Endothelial cell of umbilical vein (primary cell): ENCODE results near the gene AMDHD2. TPM values are rescaled to one million over a fixed set of nuclear protein-coding genes. Genes with fewer than 3 reads are reported as not detected.
"Not testable (repeated sequence)": the region's sequence is repeated elsewhere in the genome, so short reads cannot be mapped to it uniquely, and the experiment has no call there.

Experiments
- BruUV-seq: library from RNA; stranded (reverse); fragments of 400-500 nt; replicated peaks from 2 replicates; lab custom pipeline; 2021; lab: Mats Ljungman, UMichigan
- CTCF ChIA-PET: fragments of 300-600, 350-600 bp; sonication (Branson Sonifier 250); formaldehyde crosslinking; loops from one replicate; lab custom pipeline; 2021; ENCODE audit warnings: antibody characterized with exemption, inconsistent platforms; lab: Charles Lee
- POLR2A ChIA-PET: fragments of 300-600, 350-600 bp; sonication (Branson Sonifier 250); formaldehyde crosslinking; loops from one replicate; lab custom pipeline; 2021; ENCODE audit warnings: antibody characterized with exemption, inconsistent platforms; lab: Charles Lee
- DNase-seq: peaks from one replicate; pipeline ENCODE4 v3.0.0-alpha.2; 2011; ENCODE audit warnings: low read depth, low spot score
- FAIRE-seq: peaks from 2 replicates; lab custom pipeline; 2011; peaks lifted over from hg19 to GRCh38; lab: Jason Lieb, UNC
- H2AFZ ChIP-seq: 2 replicates; pipeline ENCODE4 v1.6.0; 2012; ENCODE audit warnings: low read depth, low read length, control low read depth, inconsistent platforms
- H3K27ac ChIP-seq: 2 replicates; pipeline ENCODE4 v1.5.1; 2011; ENCODE audit warnings: low read depth, mild to moderate bottlenecking, control low read depth, low read length, moderate library complexity; ENCODE audit not compliant: insufficient read depth
- H3K27me3 ChIP-seq, 2 experiments: 2 replicates each; pipeline versions ENCODE4 v1.6.0 to v1.6.1; 2011; ENCODE audit warnings: low read length in 2 of 2, mixed read lengths in 1 of 2; ENCODE audit not compliant: control insufficient read depth in 2 of 2, insufficient read depth in 2 of 2
- H3K36me3 ChIP-seq, 2 experiments: 2 replicates in 1 of 2; 3 replicates in 1 of 2; pipeline ENCODE4 v1.5.1; 2011; ENCODE audit warnings: low read length in 2 of 2, mild to moderate bottlenecking in 1 of 2, moderate library complexity in 1 of 2; ENCODE audit not compliant: control insufficient read depth in 2 of 2, insufficient read depth in 2 of 2; ENCODE audit errors: extremely low read depth in 1 of 2
- H3K4me1 ChIP-seq: 3 replicates; pipeline ENCODE4 v1.5.1; 2011; ENCODE audit warnings: mild to moderate bottlenecking, low read length; ENCODE audit not compliant: control insufficient read depth, insufficient read depth; ENCODE audit errors: extremely low read depth
- H3K4me2 ChIP-seq: 2 replicates; pipeline ENCODE4 v1.6.1; 2011; ENCODE audit warnings: low read length, control low read depth, mixed read lengths; ENCODE audit not compliant: insufficient read depth
- H3K4me3 ChIP-seq, 3 experiments: fragments of 200-600 bp in 1 of 3; sonication (generic), shearing (Covaris generic) in 1 of 3; replicated peaks in 1 of 3; 2 replicates each; pipeline ENCODE4 v1.5.1; 2011 to 2016; ENCODE audit warnings: control low read depth in 3 of 3, low read length in 3 of 3, mild to moderate bottlenecking in 2 of 3, inconsistent platforms in 1 of 3, low read depth in 1 of 3, moderate library complexity in 1 of 3; ENCODE audit not compliant: insufficient read depth in 1 of 3
- H3K79me2 ChIP-seq: 2 replicates; pipeline ENCODE4 v1.6.0; 2012; ENCODE audit warnings: low read length, inconsistent platforms; ENCODE audit not compliant: control insufficient read depth, insufficient read depth
- H3K9ac ChIP-seq: replicated peaks from 2 replicates; pipeline ENCODE3; 2011; ENCODE audit warnings: low read length, control low read depth; ENCODE audit not compliant: insufficient read depth; ENCODE audit errors: extremely low read depth
- H3K9me1 ChIP-seq: replicated peaks from 3 replicates; pipeline ENCODE4 v1.6.0; 2011; ENCODE audit warnings: mild to moderate bottlenecking, low read length; ENCODE audit not compliant: control insufficient read depth, insufficient read depth; ENCODE audit errors: extremely low read depth
- H3K9me3 ChIP-seq: replicated peaks from 2 replicates; pipeline ENCODE4 v1.5.1; 2012; ENCODE audit warnings: low read length, inconsistent platforms; ENCODE audit not compliant: control insufficient read depth, insufficient read depth
- H4K20me1 ChIP-seq: replicated peaks from 2 replicates; pipeline ENCODE3; 2011; ENCODE audit warnings: mild to moderate bottlenecking, low read length; ENCODE audit not compliant: control insufficient read depth, insufficient read depth; ENCODE audit errors: extremely low read depth
- dilution Hi-C: fragments of 300-500 bp; cut with MboI; formaldehyde crosslinking; loops from one replicate; pipeline ENCODE4 v1.15.0; 2019; ENCODE audit warnings: low sequenced_read_pairs; ENCODE audit not compliant: extremely low pct_ligation_motif_present
- intact Hi-C: fragments of 100-400 bp; cut with micrococcal nuclease; formaldehyde crosslinking; loops from one replicate; pipeline ENCODE4 v1.10.0; 2022
- polyA plus RNA-seq, 4 experiments: library from polyadenylated mRNA; depleted of rRNA in 3 of 4; stranded (reverse) in 3 of 4; unstranded in 1 of 4; fragments of >200 nt; gene quantifications; 2 replicates each; pipeline versions ENCODE4 v1.2.1 to v1.2.3, GENCODE V29; 2011 to 2012; ENCODE audit warnings: missing spikeins in 1 of 4
- total RNA-seq: library from RNA; stranded (reverse); gene quantifications from 2 replicates; pipeline ENCODE4 v1.2.3, GENCODE V29; 2021

AMDHD2 gene
- total and polyA plus RNA-seq, 2 donors (not counting 3 experiments of a cell fraction or from before 2014, with no cell fraction given) = 39.4 to 59.5 TPM

DNA sequence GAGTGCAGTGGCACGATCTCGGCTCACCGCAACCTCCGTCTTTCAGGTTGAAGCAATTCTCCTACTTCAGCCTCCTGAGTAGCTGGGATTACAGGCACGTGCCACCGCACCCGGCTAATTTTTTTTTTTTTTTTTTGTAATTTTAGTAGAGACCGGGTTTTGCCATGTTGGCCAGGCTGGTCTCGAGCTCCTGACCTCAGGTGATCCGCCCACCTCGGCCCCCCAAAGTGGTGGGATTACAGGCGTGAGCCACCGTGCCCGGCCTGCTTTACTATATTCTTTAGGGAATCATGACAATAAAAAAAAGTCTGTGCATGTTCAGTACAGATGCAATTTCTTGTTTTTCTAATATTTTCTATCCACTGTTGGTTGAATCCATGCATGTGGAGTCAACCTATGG lies 23.6 kb downstream of the AMDHD2 start:
- H3K27me3 ChIP-seq, H3K4me3 ChIP-seq, H3K9me3 ChIP-seq, CTCF ChIA-PET, DNase-seq, intact Hi-C loops, H3K27ac ChIP-seq, dilution Hi-C loops, H3K4me2 ChIP-seq, BruUV-seq, POLR2A ChIA-PET, H4K20me1 ChIP-seq, H3K9ac ChIP-seq, H3K9me1 ChIP-seq, FAIRE-seq, H3K4me1 ChIP-seq, H2AFZ ChIP-seq, H3K36me3 ChIP-seq: not testable (repeated sequence)
- peaks cover 52% of the 10 kb centered on the region for H3K79me2 ChIP-seq

- DNase-seq, H3K4me2 ChIP-seq, CTCF ChIA-PET, H3K9me1 ChIP-seq, H3K4me3 ChIP-seq, H3K9ac ChIP-seq, H3K36me3 ChIP-seq, dilution Hi-C loops, H3K27ac ChIP-seq, POLR2A ChIA-PET, H4K20me1 ChIP-seq, BruUV-seq, H2AFZ ChIP-seq, H3K27me3 ChIP-seq, H3K9me3 ChIP-seq, H3K4me1 ChIP-seq, intact Hi-C loops: not testable (repeated sequence)
- peak; percentile 67 for FAIRE-seq
- H3K79me2 ChIP-seq = peaks cover 13% of the 10 kb centered on the region
Observed at GRCh38 chr16:2550283-2550878, 30.2 kb downstream of the AMDHD2 start.

- dilution Hi-C loops, H3K9ac ChIP-seq, intact Hi-C loops, BruUV-seq, H3K4me1 ChIP-seq, H2AFZ ChIP-seq, H3K9me3 ChIP-seq, H3K36me3 ChIP-seq, DNase-seq, H3K4me3 ChIP-seq, H3K4me2 ChIP-seq, CTCF ChIA-PET, H3K27me3 ChIP-seq, POLR2A ChIA-PET, H3K79me2 ChIP-seq, H3K9me1 ChIP-seq, FAIRE-seq, H3K27ac ChIP-seq, H4K20me1 ChIP-seq: not testable (repeated sequence)
Observed at GRCh38 chr16:2551420-2551889, 31.3 kb downstream of the AMDHD2 start.

DNA sequence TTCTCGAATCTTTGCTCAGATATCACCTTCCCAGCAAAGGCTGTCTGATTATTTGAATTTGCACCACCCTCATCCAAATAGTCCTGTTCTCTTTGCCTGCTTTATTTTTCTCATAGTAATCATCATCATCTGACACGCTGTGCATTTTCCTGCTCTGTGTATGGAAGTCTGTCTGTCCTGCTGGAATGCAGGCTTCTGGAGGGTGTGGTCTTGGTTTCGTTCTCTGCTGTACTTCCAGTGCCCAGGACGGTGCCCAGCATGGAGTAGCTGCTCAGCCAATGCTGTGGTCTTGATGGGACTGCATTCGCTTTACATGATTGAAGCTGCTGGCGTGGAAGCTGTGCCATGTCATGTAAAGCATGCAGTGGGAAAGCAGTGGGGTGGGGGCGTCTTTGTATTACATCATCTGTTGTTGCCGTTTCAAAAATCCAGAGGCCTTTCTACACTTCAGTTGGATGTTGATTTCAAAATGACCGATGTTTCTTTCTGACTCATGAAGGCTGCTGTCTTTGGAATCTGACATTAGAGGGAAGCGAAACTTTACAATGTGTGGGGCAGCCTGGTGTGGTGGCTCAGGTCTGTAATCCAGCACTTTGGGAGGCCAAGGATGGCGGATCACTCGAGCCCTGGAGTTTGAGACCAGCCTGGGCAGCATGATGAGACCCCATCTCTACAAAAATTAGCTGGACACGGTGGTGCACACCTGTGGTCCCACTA lies 34.7 kb downstream of the AMDHD2 start:
- H3K4me2 ChIP-seq, H3K27ac ChIP-seq, H3K4me3 ChIP-seq, BruUV-seq, POLR2A ChIA-PET, dilution Hi-C loops, H3K27me3 ChIP-seq, intact Hi-C loops, H2AFZ ChIP-seq, H3K36me3 ChIP-seq, H3K79me2 ChIP-seq, CTCF ChIA-PET, DNase-seq, H3K9me1 ChIP-seq, H3K9me3 ChIP-seq, H3K9ac ChIP-seq, H3K4me1 ChIP-seq, H4K20me1 ChIP-seq: not testable (repeated sequence)
- peak; percentile 77 for FAIRE-seq
